ENCODE measurements around the gene SMARCD3. TPM values are rescaled to one million over a fixed set of nuclear protein-coding genes. Genes with fewer than 3 reads are reported as not detected.

The SMARCD3 gene
- total and polyA plus RNA-seq, 2 donors from 2014 or later = 46.4 to 52.5 TPM

- H3K27me3 ChIP-seq (ENCODE audit: control insufficient read depth, insufficient read depth, low read length) = no peaks in the 10 kb centered on the region
- TF ChIP-seq CTCF (IDR thresholded peaks at IDR 0.05; ENCODE audit: borderline replicate concordance, extremely low read depth, insufficient read depth) = no peak
- H3K9me3 ChIP-seq (ENCODE audit: control insufficient read depth in 2 of 3, insufficient read depth in 1 of 3, low read length in 3 of 3) = no peaks in the 10 kb centered on the region
- no peaks in the 10 kb centered on the region for H3K36me3 ChIP-seq (ENCODE audit: control insufficient read depth in 2 of 3, insufficient read depth in 3 of 3, low read length in 3 of 3)
- intact Hi-C loops (cut with DNase I) = no loop called here
- H3K27ac ChIP-seq (ENCODE audit: low read depth in 2 of 2, low read length in 2 of 2) = peak overlapping the region; percentile 34 to 65
- peak in 3 of 5 donors; percentile 24 to 39 (median 36) for DNase-seq
- no peak for FAIRE-seq
- peak overlapping the region in 1 of 3 donors; percentile 22 for H3K9ac ChIP-seq (ENCODE audit: low read length in 3 of 3)
- H3K4me1 ChIP-seq (ENCODE audit: control insufficient read depth in 2 of 3, insufficient read depth in 2 of 3, low read depth in 1 of 3, low read length in 3 of 3) = peaks cover 10 to 47% (median 18%) of the 10 kb centered on the region in 3 donors
- peak overlapping the region in 2 of 3 donors; percentile 54 to 70 for H3K4me3 ChIP-seq (ENCODE audit: low read length in 3 of 3)
Observed at GRCh38 chr7:151250181-151251132, 2.0 kb upstream of the SMARCD3 start.

GRCh38 chr7:151249732-151250072 lies 1.2 kb upstream of the SMARCD3 start:
- Histone ChIP-seq H3K36me3 (ENCODE audit: control insufficient read depth in 2 of 3, insufficient read depth in 3 of 3, low read length in 3 of 3) (no peaks in the 10 kb centered on the region), H3K9me3 (ENCODE audit: control insufficient read depth in 2 of 3, insufficient read depth in 1 of 3, low read length in 3 of 3) (no peaks in the 10 kb centered on the region), H3K9ac (ENCODE audit: low read length in 3 of 3) (peak overlapping the region in 1 of 3 donors; percentile 71), H3K4me1 (ENCODE audit: control insufficient read depth in 2 of 3, insufficient read depth in 2 of 3, low read depth in 1 of 3, low read length in 3 of 3) (peaks cover 10 to 54% (median 22%) of the 10 kb centered on the region in 3 donors), H3K4me3 (ENCODE audit: low read length in 3 of 3) (peak overlapping the region in 1 of 3 donors; percentile 56), H3K27ac (ENCODE audit: low read depth in 2 of 2, low read length in 2 of 2) (peak overlapping the region; percentile 65 to 89), H3K27me3 (ENCODE audit: control insufficient read depth, insufficient read depth, low read length) (no peaks in the 10 kb centered on the region)
- no peak for TF ChIP-seq CTCF (IDR thresholded peaks at IDR 0.05; ENCODE audit: borderline replicate concordance, extremely low read depth, insufficient read depth)
- FAIRE-seq (no peak), DNase-seq (peak; percentile 61 to 84 (median 82))
- intact Hi-C loops (cut with DNase I) = loop anchor here (10.0 kb wide), 1 partner anchor 55 kb away; no protein-coding TSS in a partner anchor

GRCh38 chr7:151249034-151249731 lies 689 bp upstream of the SMARCD3 start:
- Histone ChIP-seq H3K4me1 (ENCODE audit: control insufficient read depth in 2 of 3, insufficient read depth in 2 of 3, low read depth in 1 of 3, low read length in 3 of 3) (peaks cover 10 to 55% (median 25%) of the 10 kb centered on the region in 3 donors), H3K36me3 (ENCODE audit: control insufficient read depth in 2 of 3, insufficient read depth in 3 of 3, low read length in 3 of 3) (no peaks in the 10 kb centered on the region), H3K9me3 (ENCODE audit: control insufficient read depth in 2 of 3, insufficient read depth in 1 of 3, low read length in 3 of 3) (no peaks in the 10 kb centered on the region), H3K9ac (ENCODE audit: low read length in 3 of 3) (peak overlapping the region in 1 of 3 donors; percentile 71), H3K27me3 (ENCODE audit: control insufficient read depth, insufficient read depth, low read length) (no peaks in the 10 kb centered on the region), H3K4me3 (ENCODE audit: low read length in 3 of 3) (peak overlapping the region in 2 of 3 donors; percentile 36 to 56), H3K27ac (ENCODE audit: low read depth in 2 of 2, low read length in 2 of 2) (peak overlapping the region; percentile 61 to 89)
- FAIRE-seq = no peak
- peak in 4 of 5 donors; percentile 56 to 77 (median 60) for DNase-seq
- TF ChIP-seq CTCF (IDR thresholded peaks at IDR 0.05; ENCODE audit: borderline replicate concordance, extremely low read depth, insufficient read depth) = no peak
- intact Hi-C loops (cut with DNase I) = loop anchor here (10.0 kb wide), 1 partner anchor 56 kb away; no protein-coding TSS in a partner anchor

Data from kidney (tissue), 14 donors.